Esophagus muscularis mucosa (tissue), 3 donors: Measurements from ENCODE around the gene COL8A2.

Experiments
- POLR2A ChIP-seq: fragments of 450-650 bp; IDR thresholded peaks from one replicate; pipeline ENCODE4 v1.6.1; 2017; ENCODE audit warnings: antibody characterized with exemption, moderate library complexity, mild to moderate bottlenecking, low read depth
- TF ChIP-seq, protein P1 (sequence below), 3 experiments: fragments of 200-600 bp in 2 of 3; fragments of 450-650 bp in 1 of 3; sonication (generic) in 2 of 3; IDR thresholded peaks; one replicate each; pipeline ENCODE4 v1.5.1; 2017 to 2019; ENCODE audit warnings: antibody characterized with exemption in 3 of 3, mild to moderate bottlenecking in 2 of 3, moderate library complexity in 1 of 3

DNA sequence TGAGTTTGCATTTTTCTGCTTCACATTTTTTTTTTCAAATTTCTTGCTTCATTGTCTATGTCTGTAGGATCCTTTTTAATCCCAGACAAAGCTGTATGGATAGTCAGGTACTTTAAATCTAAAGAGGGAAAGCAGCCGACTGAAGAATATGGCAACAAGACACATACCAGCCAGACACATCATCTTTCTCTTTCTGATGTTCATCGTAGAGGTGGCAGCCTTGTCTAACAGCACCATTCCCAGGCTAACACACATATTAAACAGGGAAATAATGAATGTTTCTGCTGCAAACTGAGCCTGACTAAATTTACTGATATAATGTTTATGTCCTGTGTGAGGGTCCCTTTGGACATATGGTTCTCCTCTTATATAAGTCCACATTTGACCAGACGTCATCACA is 44.8 kb downstream of the COL8A2 start:
- no peak for TF ChIP-seq POLR2A
- TF ChIP-seq, protein P1, sequence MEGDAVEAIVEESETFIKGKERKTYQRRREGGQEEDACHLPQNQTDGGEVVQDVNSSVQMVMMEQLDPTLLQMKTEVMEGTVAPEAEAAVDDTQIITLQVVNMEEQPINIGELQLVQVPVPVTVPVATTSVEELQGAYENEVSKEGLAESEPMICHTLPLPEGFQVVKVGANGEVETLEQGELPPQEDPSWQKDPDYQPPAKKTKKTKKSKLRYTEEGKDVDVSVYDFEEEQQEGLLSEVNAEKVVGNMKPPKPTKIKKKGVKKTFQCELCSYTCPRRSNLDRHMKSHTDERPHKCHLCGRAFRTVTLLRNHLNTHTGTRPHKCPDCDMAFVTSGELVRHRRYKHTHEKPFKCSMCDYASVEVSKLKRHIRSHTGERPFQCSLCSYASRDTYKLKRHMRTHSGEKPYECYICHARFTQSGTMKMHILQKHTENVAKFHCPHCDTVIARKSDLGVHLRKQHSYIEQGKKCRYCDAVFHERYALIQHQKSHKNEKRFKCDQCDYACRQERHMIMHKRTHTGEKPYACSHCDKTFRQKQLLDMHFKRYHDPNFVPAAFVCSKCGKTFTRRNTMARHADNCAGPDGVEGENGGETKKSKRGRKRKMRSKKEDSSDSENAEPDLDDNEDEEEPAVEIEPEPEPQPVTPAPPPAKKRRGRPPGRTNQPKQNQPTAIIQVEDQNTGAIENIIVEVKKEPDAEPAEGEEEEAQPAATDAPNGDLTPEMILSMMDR (IDR thresholded peaks at IDR 0.05): no peak
